Panc1 (cell line): ENCODE measurements around the gene RNF220. TPM values are rescaled to one million over a fixed set of nuclear protein-coding genes. Genes with fewer than 3 reads are reported as not detected.

Experiments used
- ATAC-seq: fragments of 200-7000 bp; cut with Tn5 transposase; 2 replicates; pipeline ENCODE4 v1.9.1; 2020; ENCODE audit warnings: mild to moderate bottlenecking, moderate library complexity
- BruUV-seq: library from RNA; stranded (reverse); fragments of 400-500 nt; replicated peaks from 2 replicates; lab custom pipeline; 2021; lab: Mats Ljungman, UMichigan
- CTCF ChIA-PET: fragments of 300-600 bp; sonication (Branson Sonifier 250); formaldehyde crosslinking; loops from one replicate; lab custom pipeline; 2022; ENCODE audit warnings: antibody characterized with exemption; lab: Charles Lee
- POLR2A ChIA-PET: fragments of 300-600 bp; sonication (Branson Sonifier 250); formaldehyde crosslinking; loops from one replicate; lab custom pipeline; 2022; ENCODE audit warnings: antibody characterized with exemption; lab: Charles Lee
- DNase-seq: peaks from one replicate; pipeline ENCODE4 v3.0.0-alpha.2; 2010; ENCODE audit warnings: low read depth, low spot score
- H3K27ac ChIP-seq: 2 replicates; pipeline ENCODE4 v1.5.1; 2011; ENCODE audit warnings: mild to moderate bottlenecking, low read length, inconsistent platforms
- H3K27me3 ChIP-seq: fragments of 200-500 bp; sonication (Bioruptor generic); 2 replicates; pipeline ENCODE4 v1.6.0; 2014; ENCODE audit warnings: low read length, inconsistent platforms; ENCODE audit not compliant: control insufficient read depth, insufficient read depth
- H3K36me3 ChIP-seq: fragments of 200-500 bp; sonication (Bioruptor generic); 2 replicates; pipeline ENCODE4 v1.5.1; 2014; ENCODE audit warnings: inconsistent platforms, mild to moderate bottlenecking, low read length, moderate library complexity; ENCODE audit not compliant: control insufficient read depth, insufficient read depth
- H3K4me1 ChIP-seq: 2 replicates; pipeline ENCODE4 v1.5.1; 2011; ENCODE audit warnings: inconsistent platforms, mild to moderate bottlenecking, low read length, moderate library complexity; ENCODE audit not compliant: control insufficient read depth, insufficient read depth
- H3K4me3 ChIP-seq, 2 experiments: 2 replicates each; pipeline ENCODE4 v1.5.1; 2011 to 2012; ENCODE audit warnings: low read depth in 2 of 2, low read length in 2 of 2, mild to moderate bottlenecking in 2 of 2, inconsistent platforms in 1 of 2, moderate library complexity in 1 of 2
- H3K9me3 ChIP-seq: fragments of 200-500 bp; sonication (Bioruptor generic); 2 replicates; pipeline ENCODE4 v1.5.1; 2014; ENCODE audit warnings: low read depth, mild to moderate bottlenecking, inconsistent platforms, low read length, moderate library complexity; ENCODE audit not compliant: control insufficient read depth, insufficient read depth
- POLR2AphosphoS5 ChIP-seq: IDR thresholded peaks from 2 replicates; pipeline ENCODE4 v1.6.1; 2012; ENCODE audit warnings: mild to moderate bottlenecking, low read depth, low read length, moderate library complexity
- REST ChIP-seq, 2 experiments: IDR thresholded peaks; 2 replicates each; pipeline ENCODE4 v1.6.1; 2011 to 2012; ENCODE audit warnings: low read depth in 2 of 2, control low read depth in 1 of 2, low read length in 1 of 2, mild to moderate bottlenecking in 1 of 2, moderate library complexity in 1 of 2; ENCODE audit not compliant: insufficient read depth in 1 of 2
- SIN3A ChIP-seq: IDR thresholded peaks from 2 replicates; pipeline ENCODE4 v1.6.1; 2012; ENCODE audit warnings: low read depth, mild to moderate bottlenecking, low read length, moderate library complexity, borderline replicate concordance; ENCODE audit not compliant: insufficient read depth
- TCF7L2 ChIP-seq: IDR thresholded peaks from 2 replicates; pipeline ENCODE4 v1.6.1; 2011; ENCODE audit warnings: mild to moderate bottlenecking, low read depth, low read length, inconsistent platforms
- in situ Hi-C: cut with HindIII; loops from 2 replicates; pipeline ENCODE4 v1.10.0; 2016; ENCODE audit warnings: low sequenced_read_pairs, low pct_unique_long_range_greater_than_20kb
- intact Hi-C: fragments of 100-400 bp; cut with micrococcal nuclease; formaldehyde crosslinking; loops from one replicate; pipeline ENCODE4 v1.10.0; 2022; ENCODE audit not compliant: unreplicated experiment
- total RNA-seq: library from RNA; stranded (reverse); gene quantifications from one replicate; pipeline ENCODE4 v1.2.1, GENCODE V29; 2021; ENCODE audit not compliant: unreplicated experiment
- TF ChIP-seq, protein P1 (sequence below): fragments of 450-650 bp; IDR thresholded peaks from 2 replicates; pipeline ENCODE4 v1.5.1; 2017; ENCODE audit warnings: mild to moderate bottlenecking

Gene RNF220
- total RNA-seq, 1 experiment from 2014 or later, result 64.9 TPM

GRCh38 chr1:44568128-44568900 lies 163.3 kb downstream of the RNF220 start:
- intact Hi-C loops (no loop called here), in situ Hi-C loops (no loop called here)
- no TSS peak for BruUV-seq
- no peaks in the 10 kb centered on the region for H3K9me3 ChIP-seq
- peaks cover 8% of the 10 kb centered on the region for H3K4me1 ChIP-seq
- no peaks in the 10 kb centered on the region for H3K36me3 ChIP-seq
- ATAC-seq (peak; percentile 71; the same call in 1 of the 2 replicates), DNase-seq (no peak)
- no peak overlapping the region for H3K27ac ChIP-seq
- ChIA-PET POLR2A (no interaction called here), CTCF (no interaction called here)
- H3K27me3 ChIP-seq, result no peaks in the 10 kb centered on the region
- no peak overlapping the region for H3K4me3 ChIP-seq
- TF ChIP-seq, protein P1, sequence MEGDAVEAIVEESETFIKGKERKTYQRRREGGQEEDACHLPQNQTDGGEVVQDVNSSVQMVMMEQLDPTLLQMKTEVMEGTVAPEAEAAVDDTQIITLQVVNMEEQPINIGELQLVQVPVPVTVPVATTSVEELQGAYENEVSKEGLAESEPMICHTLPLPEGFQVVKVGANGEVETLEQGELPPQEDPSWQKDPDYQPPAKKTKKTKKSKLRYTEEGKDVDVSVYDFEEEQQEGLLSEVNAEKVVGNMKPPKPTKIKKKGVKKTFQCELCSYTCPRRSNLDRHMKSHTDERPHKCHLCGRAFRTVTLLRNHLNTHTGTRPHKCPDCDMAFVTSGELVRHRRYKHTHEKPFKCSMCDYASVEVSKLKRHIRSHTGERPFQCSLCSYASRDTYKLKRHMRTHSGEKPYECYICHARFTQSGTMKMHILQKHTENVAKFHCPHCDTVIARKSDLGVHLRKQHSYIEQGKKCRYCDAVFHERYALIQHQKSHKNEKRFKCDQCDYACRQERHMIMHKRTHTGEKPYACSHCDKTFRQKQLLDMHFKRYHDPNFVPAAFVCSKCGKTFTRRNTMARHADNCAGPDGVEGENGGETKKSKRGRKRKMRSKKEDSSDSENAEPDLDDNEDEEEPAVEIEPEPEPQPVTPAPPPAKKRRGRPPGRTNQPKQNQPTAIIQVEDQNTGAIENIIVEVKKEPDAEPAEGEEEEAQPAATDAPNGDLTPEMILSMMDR, result no peak
- no peak for TF ChIP-seq POLR2AphosphoS5
- TF ChIP-seq SIN3A, result no peak
- no peak for TF ChIP-seq TCF7L2
- no peak for TF ChIP-seq REST (IDR thresholded peaks at IDR 0.05; ENCODE audit: insufficient read depth in 1 of 2, low read depth in 2 of 2, low read length in 1 of 2)

DNA sequence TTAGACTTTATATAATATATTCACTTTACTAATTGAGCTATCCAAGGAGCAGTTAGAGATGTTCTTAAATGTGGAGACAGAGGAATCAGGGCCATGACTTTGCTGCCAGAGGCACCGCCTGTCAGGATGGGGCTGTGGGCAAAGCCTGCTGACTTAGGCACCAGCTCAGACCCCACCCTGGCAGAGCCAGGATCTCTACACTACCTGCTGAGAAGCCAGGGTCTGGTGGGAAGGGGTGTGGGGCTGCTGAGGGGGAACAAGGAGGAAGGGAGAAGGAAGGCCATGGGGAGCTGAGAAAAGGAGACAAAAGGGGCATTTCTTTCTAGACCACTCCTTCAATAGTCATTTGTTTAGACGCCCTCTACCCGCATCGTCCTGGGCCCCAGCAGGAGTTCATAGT lies 164.4 kb downstream of the RNF220 start:
- no peaks in the 10 kb centered on the region for H3K27me3 ChIP-seq
- in situ Hi-C loops, result no loop called here

More for the DNA sequence above, 164.4 kb downstream of the RNF220 start:
- ATAC-seq (no peak), DNase-seq (no peak)
- no peaks in the 10 kb centered on the region for H3K36me3 ChIP-seq
- CTCF ChIA-PET, result no interaction called here
- TF ChIP-seq POLR2AphosphoS5 (no peak), REST (IDR thresholded peaks at IDR 0.05; ENCODE audit: insufficient read depth in 1 of 2, low read depth in 2 of 2, low read length in 1 of 2) (no peak), SIN3A (no peak), TCF7L2 (no peak)
- TF ChIP-seq, protein P1, result no peak
- intact Hi-C loops, result no loop called here
- H3K4me1 ChIP-seq, result peaks cover 8% of the 10 kb centered on the region
- POLR2A ChIA-PET, result interaction anchor here (1.3 kb wide), 1 partner anchor 16 kb away, joined by 3 read pairs; no protein-coding TSS in a partner anchor
- H3K9me3 ChIP-seq, result no peaks in the 10 kb centered on the region
- no peak overlapping the region for H3K27ac ChIP-seq
- no TSS peak for BruUV-seq
- H3K4me3 ChIP-seq, result no peak overlapping the region
